GM18519 (cell line): Measurements from ENCODE around the gene SCGB1C1.
"Not testable (repeated sequence)": the region's sequence is repeated elsewhere in the genome, so short reads cannot be mapped to it uniquely, and the experiment has no call there.

ENCODE experiments used
- ATAC-seq: cut with Tn5 transposase; IDR thresholded peaks from one replicate; pipeline ENCODE4 v1.9.1; 2021; ENCODE audit warnings: mild to moderate bottlenecking, moderate library complexity; ENCODE audit not compliant: unreplicated experiment, low FRiP score

The SCGB1C1 gene

GRCh38 chr11:192674-193128, at the start of gene SCGB1C1:
SCGB1C1 (plus strand) TSS chr11:193078; CDS start chr11:193100, 22 bp downstream.
- not testable (repeated sequence) for ATAC-seq

GRCh38 chr11:180242-180641, 12.6 kb upstream of the SCGB1C1 start:
- ATAC-seq, result not testable (repeated sequence)

GRCh38 chr11:189200-189783, 3.6 kb upstream of the SCGB1C1 start:
- not testable (repeated sequence) for ATAC-seq

- ATAC-seq, result peak; percentile 53
Measured at GRCh38 chr11:189843-190311, 3.0 kb upstream of the SCGB1C1 start.

GRCh38 chr11:190546-190945, 2.3 kb upstream of the SCGB1C1 start:
- not testable (repeated sequence) for ATAC-seq

- not testable (repeated sequence) for ATAC-seq
Measured at GRCh38 chr11:191490-192478, 1.1 kb upstream of the SCGB1C1 start.

- not testable (repeated sequence) for ATAC-seq
Measured at GRCh38 chr11:193481-193880, 603 bp downstream of the SCGB1C1 start.

GRCh38 chr11:196786-197731, 4.2 kb downstream of the SCGB1C1 start:
- no peak for ATAC-seq

GRCh38 chr11:197741-198235, 4.9 kb downstream of the SCGB1C1 start:
- ATAC-seq, result no peak

- ATAC-seq, result no peak
Measured at GRCh38 chr11:198236-198806, 5.4 kb downstream of the SCGB1C1 start.

- ATAC-seq, result no peak
Measured at GRCh38 chr11:199004-199581, 6.2 kb downstream of the SCGB1C1 start.

GRCh38 chr11:199782-200181, 6.9 kb downstream of the SCGB1C1 start:
- ATAC-seq, result no peak

- no peak for ATAC-seq
Measured at GRCh38 chr11:200224-201003, 7.5 kb downstream of the SCGB1C1 start.

- no peak for ATAC-seq
Measured at GRCh38 chr11:201966-202365, 9.1 kb downstream of the SCGB1C1 start.

GRCh38 chr11:202490-202889, 9.6 kb downstream of the SCGB1C1 start:
- no peak for ATAC-seq

GRCh38 chr11:203056-203944, 10.4 kb downstream of the SCGB1C1 start:
- no peak for ATAC-seq

GRCh38 chr11:203945-204586, 11.2 kb downstream of the SCGB1C1 start:
- ATAC-seq, result no peak
